HL-60 (cell line): ENCODE measurements around the gene COX17.

ENCODE experiments used
- CTCF ChIP-seq: IDR thresholded peaks from one replicate; pipeline ENCODE4 v1.5.1; 2011; ENCODE audit warnings: low read length, control low read depth, inconsistent platforms; ENCODE audit not compliant: insufficient read depth
- GABPA ChIP-seq: IDR thresholded peaks from 2 replicates; pipeline ENCODE4 v1.6.1; 2012; ENCODE audit warnings: low read depth
- POLR2AphosphoS5 ChIP-seq: IDR thresholded peaks from 2 replicates; pipeline ENCODE4 v1.6.1; 2012; ENCODE audit warnings: low read depth
- SPI1 ChIP-seq: IDR thresholded peaks from 2 replicates; pipeline ENCODE4 v1.6.1; 2012; ENCODE audit warnings: low read depth, mild to moderate bottlenecking, borderline replicate concordance

GRCh38 chr3:119695480-119695879 is 18.3 kb upstream of the COX17 start:
- TF ChIP-seq CTCF (no peak), SPI1 (no peak), POLR2AphosphoS5 (no peak), GABPA (no peak)
